HG03196 (cell line): ENCODE data around the gene NYNRIN.
"Not testable (repeated sequence)": the region's sequence is repeated elsewhere in the genome, so short reads cannot be mapped to it uniquely, and the experiment has no call there.

Source experiments
- ATAC-seq: cut with Tn5 transposase; IDR thresholded peaks from one replicate; pipeline ENCODE4 v1.9.1; 2021; ENCODE audit not compliant: unreplicated experiment

NYNRIN gene

DNA sequence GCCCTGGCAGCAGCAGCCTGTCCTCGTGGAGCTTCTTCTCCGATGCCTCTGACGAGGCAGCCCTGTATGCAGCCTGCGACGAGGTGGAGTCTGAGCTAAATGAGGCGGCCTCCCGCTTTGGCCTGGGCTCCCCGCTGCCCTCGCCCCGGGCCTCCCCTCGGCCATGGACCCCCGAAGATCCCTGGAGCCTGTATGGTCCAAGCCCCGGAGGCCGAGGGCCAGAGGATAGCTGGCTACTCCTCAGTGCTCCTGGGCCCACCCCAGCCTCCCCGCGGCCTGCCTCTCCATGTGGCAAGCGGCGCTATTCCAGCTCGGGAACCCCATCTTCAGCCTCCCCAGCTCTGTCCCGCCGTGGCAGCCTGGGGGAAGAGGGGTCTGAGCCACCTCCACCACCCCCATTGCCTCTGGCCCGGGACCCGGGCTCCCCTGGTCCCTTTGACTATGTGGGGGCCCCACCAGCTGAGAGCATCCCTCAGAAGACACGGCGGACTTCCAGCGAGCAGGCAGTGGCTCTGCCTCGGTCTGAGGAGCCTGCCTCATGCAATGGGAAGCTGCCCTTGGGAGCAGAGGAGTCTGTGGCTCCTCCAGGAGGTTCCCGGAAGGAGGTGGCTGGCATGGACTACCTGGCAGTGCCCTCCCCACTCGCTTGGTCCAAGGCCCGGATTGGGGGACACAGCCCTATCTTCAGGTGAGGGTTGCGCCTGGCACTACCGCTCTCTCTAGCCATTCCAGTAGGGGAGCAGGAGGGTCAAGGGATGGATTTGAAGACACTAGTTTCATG, 28.7 kb upstream of the NYNRIN start:
- ATAC-seq: no peak

DNA sequence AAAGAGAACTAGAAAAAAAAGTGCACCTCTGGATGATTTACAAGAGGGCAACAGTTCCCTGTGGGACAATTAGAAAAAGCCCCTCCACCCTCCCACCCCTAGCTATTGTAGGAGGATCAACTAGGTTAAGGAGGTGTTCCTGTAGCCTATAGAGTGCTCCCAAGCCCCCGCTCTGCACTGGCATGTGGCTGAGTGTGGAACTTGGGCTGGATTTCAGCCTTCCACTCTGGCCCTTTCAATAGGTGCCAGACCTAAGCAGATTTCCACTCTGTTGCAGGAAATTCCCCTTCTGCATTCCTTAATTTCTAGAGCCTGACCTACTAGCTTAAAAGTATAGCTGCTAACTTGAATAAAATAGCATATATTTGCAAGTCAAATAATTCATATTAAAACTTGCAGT, 28.1 kb upstream of the NYNRIN start:
- no peak for ATAC-seq

GRCh38 chr14:24371605-24372004, 27.2 kb upstream of the NYNRIN start:
- ATAC-seq: not testable (repeated sequence)

GRCh38 chr14:24372701-24373416, 25.9 kb upstream of the NYNRIN start:
- ATAC-seq: no peak

DNA sequence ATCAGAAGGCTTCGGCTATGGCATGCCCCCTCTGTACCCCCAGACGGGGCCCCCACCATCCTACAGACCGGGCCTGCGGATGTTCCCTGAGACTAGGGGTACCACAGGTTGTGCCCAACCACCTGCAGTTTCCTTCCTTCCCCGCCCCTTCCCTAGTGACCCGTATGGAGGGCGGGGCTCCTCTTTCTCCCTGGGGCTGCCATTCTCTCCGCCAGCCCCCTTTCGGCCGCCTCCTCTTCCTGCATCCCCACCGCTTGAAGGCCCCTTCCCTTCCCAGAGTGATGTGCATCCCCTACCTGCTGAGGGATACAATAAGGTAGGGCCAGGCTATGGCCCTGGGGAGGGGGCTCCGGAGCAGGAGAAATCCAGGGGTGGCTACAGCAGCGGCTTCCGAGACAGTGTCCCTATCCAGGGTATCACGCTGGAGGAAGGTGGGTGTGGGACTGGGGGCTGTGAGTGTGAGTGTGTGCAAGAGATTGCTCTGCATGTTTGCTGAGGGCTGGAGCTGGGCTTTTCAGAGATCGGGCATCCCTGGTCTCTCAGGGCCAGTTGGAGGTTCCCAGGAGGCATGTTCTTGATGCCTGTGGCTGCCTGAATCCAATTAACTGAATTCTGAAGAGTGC, 22.2 kb upstream of the NYNRIN start:
- no peak for ATAC-seq

DNA sequence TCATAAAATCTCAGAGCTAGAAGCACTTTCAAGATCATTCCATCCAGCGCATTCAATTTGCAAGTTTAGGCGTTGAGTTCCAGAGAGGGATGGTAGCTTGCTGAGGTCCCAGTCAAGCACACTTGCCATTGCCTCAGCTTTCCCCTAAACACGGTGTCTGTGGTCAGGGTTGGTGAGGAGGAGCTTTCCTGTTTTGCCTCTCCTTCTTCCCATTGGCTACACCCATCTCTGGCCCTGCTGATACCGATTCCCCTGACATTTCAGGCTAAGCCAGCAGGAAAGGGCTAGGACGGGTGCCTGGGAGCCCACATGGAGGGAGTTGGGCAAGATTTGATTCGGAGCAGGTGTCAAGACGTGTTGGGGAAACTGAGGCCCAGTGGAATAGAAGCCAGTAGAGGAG, 21.7 kb upstream of the NYNRIN start:
- ATAC-seq: no peak

DNA sequence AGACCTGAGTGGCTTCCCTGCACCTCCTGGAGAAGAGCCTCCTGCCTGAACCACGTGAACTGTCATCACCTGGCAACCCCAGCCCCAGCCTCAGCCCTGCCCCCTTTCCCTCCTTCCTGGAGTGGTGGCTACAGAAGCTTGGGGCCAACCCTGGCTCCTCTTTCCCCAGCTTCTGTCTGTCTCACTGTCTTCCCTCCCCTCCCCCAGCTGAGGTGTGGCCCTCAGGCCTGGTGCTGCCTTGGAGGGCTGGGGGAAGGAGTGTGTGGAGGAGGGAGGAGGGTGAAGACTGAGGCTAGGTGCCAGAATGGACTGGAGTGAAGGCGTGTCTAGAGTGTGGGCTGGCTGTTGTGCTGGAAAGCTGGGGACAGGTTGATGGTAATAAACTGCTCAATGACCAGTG, 21.1 kb upstream of the NYNRIN start:
- no peak for ATAC-seq

DNA sequence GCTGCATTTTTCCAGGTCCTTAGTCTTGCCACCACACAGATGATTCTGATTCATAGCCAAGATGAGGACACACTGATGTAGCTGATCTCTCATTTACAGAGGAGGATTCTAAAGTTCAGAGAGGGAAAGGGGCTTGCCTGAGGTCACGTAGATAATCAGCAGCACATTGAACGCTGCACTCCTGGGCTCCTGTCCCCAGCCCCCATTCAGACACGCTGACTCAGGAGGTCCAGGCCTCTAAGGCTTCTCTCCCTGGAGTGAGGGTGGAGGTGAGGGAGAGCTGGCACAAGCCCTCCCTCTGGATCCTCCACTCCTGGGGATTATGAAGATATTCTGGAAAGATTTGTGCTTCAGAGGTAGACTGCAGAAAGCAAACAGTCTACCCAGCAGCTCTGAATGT, 20.5 kb upstream of the NYNRIN start:
- ATAC-seq: no peak

- no peak for ATAC-seq
Observed at GRCh38 chr14:24378981-24379906, 19.6 kb upstream of the NYNRIN start.

- no peak for ATAC-seq
Observed at GRCh38 chr14:24379907-24380730, 18.7 kb upstream of the NYNRIN start.

- no peak for ATAC-seq
Observed at GRCh38 chr14:24381363-24382063, 17.3 kb upstream of the NYNRIN start.

DNA sequence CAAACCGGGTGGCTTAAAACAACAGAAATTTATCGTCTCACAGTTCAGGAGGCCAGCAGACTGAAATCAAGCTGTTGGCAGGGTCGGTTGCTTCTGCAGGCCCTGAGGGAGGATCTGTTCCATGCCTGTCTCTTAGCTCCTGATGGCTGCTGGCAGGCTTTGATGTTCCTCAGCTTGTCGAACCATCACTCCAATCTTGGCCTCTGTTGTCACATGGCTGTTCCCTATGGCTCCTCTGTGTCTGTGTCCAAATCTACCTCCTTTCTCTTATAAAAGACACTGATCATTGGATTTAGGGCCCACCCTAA, 16.8 kb upstream of the NYNRIN start:
- no peak for ATAC-seq

DNA sequence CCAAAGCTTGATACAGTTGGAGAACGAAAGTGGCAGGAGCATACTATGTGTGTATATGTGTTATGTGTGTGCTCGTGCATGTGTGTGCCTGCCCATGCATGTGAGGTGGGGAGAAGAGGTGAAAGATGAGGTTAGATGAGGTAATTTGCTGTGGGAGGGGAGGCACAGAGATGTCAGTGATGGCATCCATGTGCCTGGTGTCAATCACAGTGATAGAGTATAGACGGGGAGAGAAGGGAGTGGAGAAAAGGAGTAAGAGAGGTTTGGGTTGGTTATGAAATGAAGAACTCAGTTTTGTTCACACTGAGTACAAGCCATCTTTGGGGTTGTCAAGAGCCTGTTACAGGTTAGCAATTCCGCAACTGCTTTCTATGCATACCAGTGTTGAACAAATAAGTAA, 14.6 kb upstream of the NYNRIN start:
- no peak for ATAC-seq

- ATAC-seq: no peak
Observed at GRCh38 chr14:24385524-24385923, 13.3 kb upstream of the NYNRIN start.

- ATAC-seq: no peak
Observed at GRCh38 chr14:24387009-24387345, 11.8 kb upstream of the NYNRIN start.

DNA sequence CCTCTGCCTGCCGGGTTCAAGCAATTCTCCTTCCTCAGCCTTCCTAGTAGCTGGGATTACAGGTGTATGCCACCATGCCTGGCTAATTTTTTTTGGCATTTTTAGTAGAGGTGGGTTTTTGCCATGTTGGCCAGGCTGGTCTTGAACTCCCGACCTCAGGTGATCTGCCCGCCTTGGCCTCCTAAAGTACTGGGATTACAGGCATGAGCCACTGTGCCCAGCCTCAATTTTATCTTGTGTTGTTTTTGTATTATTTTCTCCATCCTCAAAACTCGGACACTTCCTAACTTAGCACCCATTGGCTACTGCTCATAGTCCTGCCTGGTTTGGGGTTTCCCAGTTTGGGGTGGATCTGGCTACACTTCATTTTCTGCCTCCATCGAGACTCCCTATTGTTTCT, 11.2 kb upstream of the NYNRIN start:
- ATAC-seq: not testable (repeated sequence)

GRCh38 chr14:24388474-24389179, 10.2 kb upstream of the NYNRIN start:
- ATAC-seq: no peak

- ATAC-seq: no peak
Observed at GRCh38 chr14:24389226-24389848, 9.5 kb upstream of the NYNRIN start.
